Kidney capillary endothelial cell (primary cell): ENCODE measurements around the gene TPK1.

Source experiments
- DNase-seq: peaks from one replicate; pipeline ENCODE4 v3.0.0-alpha.2; 2018; ENCODE audit warnings: low spot score

The TPK1 gene

GRCh38 chr7:144407266-144407931 lies 428.5 kb downstream of the TPK1 start:
- DNase-seq, result no peak

GRCh38 chr7:144404946-144405345 lies 430.9 kb downstream of the TPK1 start:
- no peak for DNase-seq

GRCh38 chr7:144403649-144404061 lies 432.2 kb downstream of the TPK1 start, which contains the start of gene NOBOX:
Gene NOBOX (minus strand): TSS chr7:144403693.
- DNase-seq, result no peak

- no peak for DNase-seq
Observed at GRCh38 chr7:144403102-144403501, 432.8 kb downstream of the TPK1 start.
